Kasumi-1 (cell line): Measurements from ENCODE around the gene POLR2A.
"Not testable (repeated sequence)": the region's sequence is repeated elsewhere in the genome, so short reads cannot be mapped to it uniquely, and the experiment has no call there.

ENCODE experiments used
- DNase-seq, 2 experiments: peaks; one replicate each; lab custom pipeline; 2025; lab: John Stamatoyannopoulos, UW

POLR2A gene

GRCh38 chr17:7479213-7480088, 4.7 kb upstream of the POLR2A start, which contains the start of gene ZBTB4:
ZBTB4 (minus strand) TSS chr17:7479631; CDS start chr17:7466801, 12,830 bp downstream.
- no peak for DNase-seq

- no peak for DNase-seq
Observed at GRCh38 chr17:7480089-7480384, 4.1 kb upstream of the POLR2A start.

- not testable (repeated sequence) for DNase-seq
Observed at GRCh38 chr17:7481275-7481674, 2.9 kb upstream of the POLR2A start, which contains the start of gene SLC35G6. SLC35G6 (plus strand) TSS chr17:7481446; CDS start chr17:7481517, 71 bp downstream.

- not testable (repeated sequence) for DNase-seq
Observed at GRCh38 chr17:7481842-7482741, 2.1 kb upstream of the POLR2A start.

GRCh38 chr17:7482742-7483088, 1.5 kb upstream of the POLR2A start:
- not testable (repeated sequence) for DNase-seq

- peak; percentile 67 to 75 for DNase-seq
Observed at GRCh38 chr17:7483255-7484066, 705 bp upstream of the POLR2A start.

- DNase-seq: no peak
Observed at GRCh38 chr17:7484919-7485377, 782 bp downstream of the POLR2A start.

GRCh38 chr17:7486181-7486580, 2.0 kb downstream of the POLR2A start:
- no peak for DNase-seq

- DNase-seq: no peak
Observed at GRCh38 chr17:7490144-7490543, 6.0 kb downstream of the POLR2A start.

- DNase-seq: no peak
Observed at GRCh38 chr17:7491583-7491982, 7.4 kb downstream of the POLR2A start.

GRCh38 chr17:7493941-7494340, 9.8 kb downstream of the POLR2A start:
- DNase-seq: no peak

GRCh38 chr17:7495906-7496434, 11.8 kb downstream of the POLR2A start:
- DNase-seq: no peak

- DNase-seq: no peak
Observed at GRCh38 chr17:7496470-7497183, 12.5 kb downstream of the POLR2A start.

GRCh38 chr17:7497228-7497627, 13.1 kb downstream of the POLR2A start:
- DNase-seq: no peak

- DNase-seq: no peak
Observed at GRCh38 chr17:7497636-7498035, 13.5 kb downstream of the POLR2A start.

- DNase-seq: no peak
Observed at GRCh38 chr17:7499161-7499560, 15.0 kb downstream of the POLR2A start.

GRCh38 chr17:7501729-7502128, 17.6 kb downstream of the POLR2A start:
- DNase-seq: no peak

- DNase-seq: no peak
Observed at GRCh38 chr17:7502171-7502847, 18.1 kb downstream of the POLR2A start.

- DNase-seq: no peak
Observed at GRCh38 chr17:7502987-7503386, 18.8 kb downstream of the POLR2A start.

GRCh38 chr17:7503521-7503920, 19.4 kb downstream of the POLR2A start:
- DNase-seq: no peak
